Measurements from ENCODE around the gene TFEB.

Gene TFEB

GRCh38 chr6:41755895-41756294, 20.5 kb upstream of the TFEB start:
- Histone ChIP-seq H3K36me3 (ENCODE audit: insufficient read depth, insufficient read length, low read length) (no peaks in the 10 kb centered on the region), H3K4me1 (ENCODE audit: insufficient read depth, insufficient read length) (peaks cover 7% of the 10 kb centered on the region), H3K9ac (ENCODE audit: insufficient read length, low read depth) (no peak overlapping the region), H3K9me3 (ENCODE audit: insufficient read depth, low read length) (peaks cover 8% of the 10 kb centered on the region; the same call in 1 of the 2 replicates), H3K4me3 (ENCODE audit: insufficient read length, low read depth) (no peak overlapping the region), H3K27me3 (ENCODE audit: insufficient read depth, insufficient read length) (no peaks in the 10 kb centered on the region)
- TF ChIP-seq YY1 (IDR thresholded peaks at IDR 0.05; ENCODE audit: insufficient read depth, insufficient read length) (no peak), ZNF274 (IDR thresholded peaks at IDR 0.05; ENCODE audit: low read depth, low read length) (no peak), SUZ12 (IDR thresholded peaks at IDR 0.05; ENCODE audit: extremely low read depth, insufficient read depth, insufficient read length) (no peak)
- no peak for DNase-seq (ENCODE audit: low read depth, low spot score)

GRCh38 chr6:41750374-41750773, 15.0 kb upstream of the TFEB start:
- no peaks in the 10 kb centered on the region for H3K27me3 ChIP-seq (ENCODE audit: insufficient read depth, insufficient read length)
- DNase-seq (ENCODE audit: low read depth, low spot score), result no peak
- no peak overlapping the region for H3K9ac ChIP-seq (ENCODE audit: insufficient read length, low read depth)
- H3K4me1 ChIP-seq (ENCODE audit: insufficient read depth, insufficient read length), result peaks cover 3% of the 10 kb centered on the region
- H3K4me3 ChIP-seq (ENCODE audit: insufficient read length, low read depth), result no peak overlapping the region
- no peaks in the 10 kb centered on the region for H3K9me3 ChIP-seq (ENCODE audit: insufficient read depth, low read length)
- TF ChIP-seq YY1 (IDR thresholded peaks at IDR 0.05; ENCODE audit: insufficient read depth, insufficient read length) (no peak), ZNF274 (IDR thresholded peaks at IDR 0.05; ENCODE audit: low read depth, low read length) (no peak), SUZ12 (IDR thresholded peaks at IDR 0.05; ENCODE audit: extremely low read depth, insufficient read depth, insufficient read length) (no peak)
- H3K36me3 ChIP-seq (ENCODE audit: insufficient read depth, insufficient read length, low read length), result no peaks in the 10 kb centered on the region

- Histone ChIP-seq H3K36me3 (ENCODE audit: insufficient read depth, insufficient read length, low read length) (no peaks in the 10 kb centered on the region), H3K27me3 (ENCODE audit: insufficient read depth, insufficient read length) (no peaks in the 10 kb centered on the region), H3K4me1 (ENCODE audit: insufficient read depth, insufficient read length) (peaks cover 3% of the 10 kb centered on the region), H3K9me3 (ENCODE audit: insufficient read depth, low read length) (no peaks in the 10 kb centered on the region), H3K9ac (ENCODE audit: insufficient read length, low read depth) (no peak overlapping the region), H3K4me3 (ENCODE audit: insufficient read length, low read depth) (no peak overlapping the region)
- TF ChIP-seq ZNF274 (IDR thresholded peaks at IDR 0.05; ENCODE audit: low read depth, low read length), result no peak
- TF ChIP-seq YY1 (IDR thresholded peaks at IDR 0.05; ENCODE audit: insufficient read depth, insufficient read length), result no peak
- TF ChIP-seq SUZ12 (IDR thresholded peaks at IDR 0.05; ENCODE audit: extremely low read depth, insufficient read depth, insufficient read length), result no peak
- no peak for DNase-seq (ENCODE audit: low read depth, low spot score)
These were observed 13.1 kb upstream of the TFEB start for GRCh38 chr6:41748542-41748941.

GRCh38 chr6:41748102-41748477, 12.7 kb upstream of the TFEB start:
- peaks cover 3% of the 10 kb centered on the region for H3K4me1 ChIP-seq (ENCODE audit: insufficient read depth, insufficient read length)
- no peaks in the 10 kb centered on the region for H3K9me3 ChIP-seq (ENCODE audit: insufficient read depth, low read length)
- H3K9ac ChIP-seq (ENCODE audit: insufficient read length, low read depth), result no peak overlapping the region
- no peaks in the 10 kb centered on the region for H3K36me3 ChIP-seq (ENCODE audit: insufficient read depth, insufficient read length, low read length)
- no peak for DNase-seq (ENCODE audit: low read depth, low spot score)
- no peaks in the 10 kb centered on the region for H3K27me3 ChIP-seq (ENCODE audit: insufficient read depth, insufficient read length)
- H3K4me3 ChIP-seq (ENCODE audit: insufficient read length, low read depth), result no peak overlapping the region
- TF ChIP-seq SUZ12 (IDR thresholded peaks at IDR 0.05; ENCODE audit: extremely low read depth, insufficient read depth, insufficient read length) (no peak), YY1 (IDR thresholded peaks at IDR 0.05; ENCODE audit: insufficient read depth, insufficient read length) (no peak), ZNF274 (IDR thresholded peaks at IDR 0.05; ENCODE audit: low read depth, low read length) (no peak)

- Histone ChIP-seq H3K36me3 (ENCODE audit: insufficient read depth, insufficient read length, low read length) (no peaks in the 10 kb centered on the region), H3K27me3 (ENCODE audit: insufficient read depth, insufficient read length) (no peaks in the 10 kb centered on the region), H3K4me3 (ENCODE audit: insufficient read length, low read depth) (no peak within 1 kb of the TSS), H3K4me1 (ENCODE audit: insufficient read depth, insufficient read length) (peaks cover 3% of the 10 kb centered on the region), H3K9me3 (ENCODE audit: insufficient read depth, low read length) (no peaks in the 10 kb centered on the region), H3K9ac (ENCODE audit: insufficient read length, low read depth) (no peak within 1 kb of the TSS)
- TF ChIP-seq ZNF274 (IDR thresholded peaks at IDR 0.05; ENCODE audit: low read depth, low read length) (no peak), YY1 (IDR thresholded peaks at IDR 0.05; ENCODE audit: insufficient read depth, insufficient read length) (no peak), SUZ12 (IDR thresholded peaks at IDR 0.05; ENCODE audit: extremely low read depth, insufficient read depth, insufficient read length) (no peak)
- DNase-seq (ENCODE audit: low read depth, low spot score), result no peak
These were observed 12.1 kb upstream of the TFEB start, which contains the start of gene PGC for GRCh38 chr6:41747256-41748101. Gene PGC, minus strand, starts transcription at chr6:41747397. Its CDS starts 63 bp downstream, at chr6:41747334.

GRCh38 chr6:41746107-41746506, 10.7 kb upstream of the TFEB start:
- DNase-seq (ENCODE audit: low read depth, low spot score), result no peak
- Histone ChIP-seq H3K9ac (ENCODE audit: insufficient read length, low read depth) (no peak overlapping the region), H3K36me3 (ENCODE audit: insufficient read depth, insufficient read length, low read length) (no peaks in the 10 kb centered on the region), H3K9me3 (ENCODE audit: insufficient read depth, low read length) (no peaks in the 10 kb centered on the region), H3K27me3 (ENCODE audit: insufficient read depth, insufficient read length) (no peaks in the 10 kb centered on the region), H3K4me1 (ENCODE audit: insufficient read depth, insufficient read length) (peaks cover 8% of the 10 kb centered on the region), H3K4me3 (ENCODE audit: insufficient read length, low read depth) (no peak overlapping the region)
- TF ChIP-seq SUZ12 (IDR thresholded peaks at IDR 0.05; ENCODE audit: extremely low read depth, insufficient read depth, insufficient read length), result no peak
- no peak for TF ChIP-seq YY1 (IDR thresholded peaks at IDR 0.05; ENCODE audit: insufficient read depth, insufficient read length)
- TF ChIP-seq ZNF274 (IDR thresholded peaks at IDR 0.05; ENCODE audit: low read depth, low read length), result no peak

- no peaks in the 10 kb centered on the region for H3K27me3 ChIP-seq (ENCODE audit: insufficient read depth, insufficient read length)
- H3K9ac ChIP-seq (ENCODE audit: insufficient read length, low read depth), result no peak overlapping the region
- DNase-seq (ENCODE audit: low read depth, low spot score), result no peak
- peaks cover 11% of the 10 kb centered on the region for H3K4me1 ChIP-seq (ENCODE audit: insufficient read depth, insufficient read length)
- H3K9me3 ChIP-seq (ENCODE audit: insufficient read depth, low read length), result no peaks in the 10 kb centered on the region
- no peak overlapping the region for H3K4me3 ChIP-seq (ENCODE audit: insufficient read length, low read depth)
- TF ChIP-seq ZNF274 (IDR thresholded peaks at IDR 0.05; ENCODE audit: low read depth, low read length), result no peak
- TF ChIP-seq SUZ12 (IDR thresholded peaks at IDR 0.05; ENCODE audit: extremely low read depth, insufficient read depth, insufficient read length), result no peak
- H3K36me3 ChIP-seq (ENCODE audit: insufficient read depth, insufficient read length, low read length), result no peaks in the 10 kb centered on the region
These were observed 8.9 kb upstream of the TFEB start for GRCh38 chr6:41744236-41744787.

Data from NT2/D1 (cell line).